Activated T-cell treated with anti-CD3 and anti-CD28 coated beads, Interleukin-2, amount 50 U/mL, for 1 hour (primary cell): ENCODE results near the gene FAM171A2.
"Not testable (repeated sequence)": the region's sequence is repeated elsewhere in the genome, so short reads cannot be mapped to it uniquely, and the experiment has no call there.

Experiments used
- DNase-seq: peaks from one replicate; pipeline ENCODE4 v3.0.0-alpha.2; 2020

FAM171A2 gene

GRCh38 chr17:44360144-44360533, 3.5 kb downstream of the FAM171A2 start:
- DNase-seq, result no peak

GRCh38 chr17:44359458-44360143, 4.1 kb downstream of the FAM171A2 start:
- no peak for DNase-seq

- no peak for DNase-seq
Measured at GRCh38 chr17:44359006-44359405, 4.6 kb downstream of the FAM171A2 start.

- no peak for DNase-seq
Measured at GRCh38 chr17:44358066-44358465, 5.6 kb downstream of the FAM171A2 start.

- DNase-seq, result no peak
Measured at GRCh38 chr17:44356241-44356640, 7.4 kb downstream of the FAM171A2 start.

- no peak for DNase-seq
Measured at GRCh38 chr17:44355642-44356099, 8.0 kb downstream of the FAM171A2 start.

GRCh38 chr17:44354582-44355561, 8.8 kb downstream of the FAM171A2 start:
- DNase-seq, result peak; percentile 68

GRCh38 chr17:44353672-44354331, 9.9 kb downstream of the FAM171A2 start:
- peak; percentile 51 for DNase-seq

GRCh38 chr17:44352828-44353671, 10.6 kb downstream of the FAM171A2 start:
- DNase-seq, result no peak

GRCh38 chr17:44351961-44352827, 11.5 kb downstream of the FAM171A2 start:
- no peak for DNase-seq

GRCh38 chr17:44351464-44351863, 12.2 kb downstream of the FAM171A2 start:
- DNase-seq, result no peak

- DNase-seq, result peak; percentile 80
Measured at GRCh38 chr17:44350733-44351226, 12.9 kb downstream of the FAM171A2 start.

GRCh38 chr17:44349553-44350070, 14.0 kb downstream of the FAM171A2 start:
- DNase-seq, result no peak

GRCh38 chr17:44348988-44349364, 14.7 kb downstream of the FAM171A2 start:
- DNase-seq, result no peak

GRCh38 chr17:44348234-44348987, 15.2 kb downstream of the FAM171A2 start:
- no peak for DNase-seq

GRCh38 chr17:44347206-44348055, 16.2 kb downstream of the FAM171A2 start:
- DNase-seq, result not testable (repeated sequence)

GRCh38 chr17:44346064-44346844, 17.4 kb downstream of the FAM171A2 start:
- DNase-seq, result no peak

GRCh38 chr17:44345454-44346026, 18.1 kb downstream of the FAM171A2 start:
- DNase-seq, result peak; percentile 58
